ENCODE data around the gene DPEP1.

DNA sequence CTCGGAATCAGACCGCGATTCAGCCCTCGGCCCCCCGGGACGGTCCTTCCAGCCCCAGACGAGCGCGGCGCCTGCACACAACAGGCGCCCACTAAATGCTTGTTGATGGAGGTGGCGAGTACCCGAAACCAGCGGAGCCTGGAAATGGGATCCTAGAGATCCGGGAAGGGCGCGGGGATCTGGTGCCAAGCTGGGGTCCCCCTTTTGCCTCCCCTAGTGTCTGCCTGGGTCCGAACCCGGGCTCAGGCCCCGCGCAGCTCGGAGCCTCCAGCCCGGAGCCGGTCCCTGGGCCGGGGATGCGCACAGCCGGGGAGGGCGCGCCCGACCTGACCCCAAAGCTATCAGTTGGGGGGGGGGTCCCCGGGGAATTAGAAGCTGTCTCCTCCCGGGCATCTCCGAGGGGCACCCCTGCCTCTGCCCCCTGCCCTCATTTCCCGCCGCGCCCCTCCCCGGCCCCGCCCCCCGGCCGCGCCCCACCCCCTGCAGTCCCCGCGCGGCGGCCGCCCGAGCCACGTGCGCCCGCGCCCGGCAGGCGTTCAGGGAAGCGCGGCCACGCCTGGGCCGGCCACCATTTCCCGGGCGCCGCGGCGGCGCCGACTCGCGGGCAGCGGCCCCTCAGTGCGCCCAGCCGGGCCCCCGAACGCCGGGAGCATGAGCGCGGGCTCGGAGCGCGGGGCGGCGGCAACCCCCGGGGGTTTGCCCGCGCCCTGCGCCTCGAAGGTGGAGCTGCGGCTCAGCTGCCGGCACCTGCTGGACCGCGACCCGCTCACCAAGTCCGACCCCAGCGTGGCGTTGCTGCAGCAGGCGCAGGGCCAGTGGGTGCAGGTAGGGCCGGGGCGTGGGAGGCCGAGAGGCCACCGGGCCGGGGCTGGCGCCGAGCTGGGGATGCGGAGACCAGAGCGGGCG is 37.9 kb upstream of the DPEP1 start, which contains the start of gene CPNE7:
- TF ChIP-seq, protein P1, sequence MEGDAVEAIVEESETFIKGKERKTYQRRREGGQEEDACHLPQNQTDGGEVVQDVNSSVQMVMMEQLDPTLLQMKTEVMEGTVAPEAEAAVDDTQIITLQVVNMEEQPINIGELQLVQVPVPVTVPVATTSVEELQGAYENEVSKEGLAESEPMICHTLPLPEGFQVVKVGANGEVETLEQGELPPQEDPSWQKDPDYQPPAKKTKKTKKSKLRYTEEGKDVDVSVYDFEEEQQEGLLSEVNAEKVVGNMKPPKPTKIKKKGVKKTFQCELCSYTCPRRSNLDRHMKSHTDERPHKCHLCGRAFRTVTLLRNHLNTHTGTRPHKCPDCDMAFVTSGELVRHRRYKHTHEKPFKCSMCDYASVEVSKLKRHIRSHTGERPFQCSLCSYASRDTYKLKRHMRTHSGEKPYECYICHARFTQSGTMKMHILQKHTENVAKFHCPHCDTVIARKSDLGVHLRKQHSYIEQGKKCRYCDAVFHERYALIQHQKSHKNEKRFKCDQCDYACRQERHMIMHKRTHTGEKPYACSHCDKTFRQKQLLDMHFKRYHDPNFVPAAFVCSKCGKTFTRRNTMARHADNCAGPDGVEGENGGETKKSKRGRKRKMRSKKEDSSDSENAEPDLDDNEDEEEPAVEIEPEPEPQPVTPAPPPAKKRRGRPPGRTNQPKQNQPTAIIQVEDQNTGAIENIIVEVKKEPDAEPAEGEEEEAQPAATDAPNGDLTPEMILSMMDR (IDR thresholded peaks at IDR 0.05), result no peak
- TF ChIP-seq POLR2A (IDR thresholded peaks at IDR 0.05) (no peak), EP300 (IDR thresholded peaks at IDR 0.05) (no peak)
